H1 (cell line): ENCODE results near the gene PTPN12. TPM values are rescaled to one million over a fixed set of nuclear protein-coding genes. Genes with fewer than 3 reads are reported as not detected.

Source experiments
- CTCF ChIA-PET: fragments of 300-600 bp; sonication (Branson Sonifier 250); formaldehyde crosslinking; loops from one replicate; lab custom pipeline; 2021; ENCODE audit not compliant: partially characterized antibody; lab: Charles Lee
- POLR2A ChIA-PET: fragments of 300-600 bp; sonication (Branson Sonifier 250); formaldehyde crosslinking; loops from one replicate; lab custom pipeline; 2021; ENCODE audit warnings: inconsistent platforms; ENCODE audit not compliant: partially characterized antibody; lab: Charles Lee
- DNase-seq, 2 experiments: peaks; one replicate each; pipeline versions ENCODE4 v3.0.0 to v3.0.0-alpha.2; 2010 to 2022; ENCODE audit warnings: low spot score in 2 of 2, low read depth in 1 of 2, mixed read lengths in 1 of 2
- FAIRE-seq: peaks from 2 replicates; lab custom pipeline; 2011; peaks lifted over from hg19 to GRCh38; lab: Jason Lieb, UNC
- H2AFZ ChIP-seq: 2 replicates; pipeline ENCODE4 v1.8.1; 2012; ENCODE audit warnings: low read length, inconsistent platforms
- H2AK5ac ChIP-seq: 2 replicates; pipeline ENCODE4 v1.6.1; 2013; ENCODE audit warnings: low read depth, low read length
- H2BK120ac ChIP-seq: replicated peaks from 2 replicates; pipeline ENCODE3; 2013; ENCODE audit warnings: low read depth, low read length, inconsistent platforms
- H2BK12ac ChIP-seq: 2 replicates; pipeline ENCODE4 v1.6.1; 2013; ENCODE audit warnings: low read depth, low read length
- H2BK15ac ChIP-seq: 2 replicates; pipeline ENCODE4 v1.6.1; 2013; ENCODE audit warnings: low read length
- H2BK20ac ChIP-seq: 2 replicates; pipeline ENCODE4 v1.6.1; 2013; ENCODE audit warnings: low read length
- H2BK5ac ChIP-seq: 2 replicates; pipeline ENCODE4 v1.6.1; 2013; ENCODE audit warnings: low read depth, low read length
- H3K14ac ChIP-seq: 2 replicates; pipeline ENCODE4 v1.6.1; 2013; ENCODE audit warnings: inconsistent platforms; ENCODE audit not compliant: insufficient read length
- H3K18ac ChIP-seq: 2 replicates; pipeline ENCODE4 v1.6.1; 2013; ENCODE audit warnings: low read length; ENCODE audit errors: extremely low read depth
- H3K23ac ChIP-seq: 2 replicates; pipeline ENCODE4 v1.6.1; 2013; ENCODE audit warnings: inconsistent platforms; ENCODE audit not compliant: insufficient read length
- H3K23me2 ChIP-seq: 2 replicates; pipeline ENCODE4 v1.6.1; 2013; ENCODE audit warnings: low read depth, low read length
- H3K27ac ChIP-seq: 2 replicates; pipeline ENCODE4 v1.6.1; 2011; ENCODE audit warnings: low read depth, low read length, inconsistent platforms
- H3K27me3 ChIP-seq, 4 experiments: replicated peaks in 1 of 4; 1 replicate in 1 of 4; 2 replicates in 3 of 4; pipeline versions ENCODE4 v1.6.1 to v1.8.1; 2011 to 2013; ENCODE audit warnings: low read length in 3 of 4, mild to moderate bottlenecking in 3 of 4, inconsistent platforms in 2 of 4, mixed read lengths in 2 of 4, moderate library complexity in 1 of 4; ENCODE audit not compliant: control insufficient read depth in 3 of 4, insufficient read depth in 3 of 4; ENCODE audit errors: extremely low read depth in 1 of 4
- H3K36me3 ChIP-seq, 4 experiments: 2 replicates each; pipeline versions ENCODE4 v1.6.1 to v1.8.1; 2011 to 2013; ENCODE audit warnings: mild to moderate bottlenecking in 4 of 4, low read length in 3 of 4, moderate library complexity in 2 of 4, control low read depth in 1 of 4, inconsistent platforms in 1 of 4; ENCODE audit not compliant: insufficient read depth in 4 of 4, control insufficient read depth in 2 of 4
- H3K4ac ChIP-seq: replicated peaks from 2 replicates; pipeline ENCODE3; 2013; ENCODE audit warnings: low read length, low read depth, mixed read lengths, inconsistent platforms; ENCODE audit not compliant: insufficient read length
- H3K4me1 ChIP-seq, 4 experiments: replicated peaks in 1 of 4; 1 replicate in 1 of 4; 2 replicates in 3 of 4; pipeline versions ENCODE4 v1.6.1 to v1.8.1; 2011 to 2013; ENCODE audit warnings: low read length in 3 of 4, inconsistent platforms in 2 of 4, mixed read lengths in 1 of 4; ENCODE audit not compliant: insufficient read depth in 4 of 4, control insufficient read depth in 3 of 4
- H3K4me2 ChIP-seq, 2 experiments: 2 replicates each; pipeline versions ENCODE4 v1.6.1 to v1.8.1; 2011 to 2013; ENCODE audit warnings: low read depth in 2 of 2, low read length in 2 of 2, control low read depth in 1 of 2, inconsistent platforms in 1 of 2, mild to moderate bottlenecking in 1 of 2; ENCODE audit not compliant: insufficient read depth in 1 of 2
- H3K4me3 ChIP-seq, 4 experiments: fragments of 200-600, 300-600 bp in 1 of 4; sonication (generic), shearing (Covaris generic), sonication (Bioruptor Twin) in 1 of 4; 2 replicates each; pipeline versions ENCODE4 v1.5.1 to v1.8.1; 2011 to 2016; ENCODE audit warnings: low read length in 4 of 4, low read depth in 3 of 4, control low read depth in 2 of 4, inconsistent platforms in 2 of 4, mild to moderate bottlenecking in 2 of 4, mixed read lengths in 1 of 4, moderate library complexity in 1 of 4; ENCODE audit not compliant: insufficient read depth in 2 of 4; ENCODE audit errors: extremely low read depth in 1 of 4
- H3K56ac ChIP-seq: replicated peaks from 2 replicates; pipeline ENCODE3; 2013; ENCODE audit warnings: low read depth, mild to moderate bottlenecking, mixed read lengths, low read length, inconsistent platforms; ENCODE audit not compliant: insufficient read length
- H3K79me1 ChIP-seq: 2 replicates; pipeline ENCODE4 v1.6.1; 2013; ENCODE audit warnings: low read depth, low read length, control low read depth
- H3K79me2 ChIP-seq, 2 experiments: 2 replicates each; pipeline versions ENCODE4 v1.6.1 to v1.8.1; 2012 to 2013; ENCODE audit warnings: low read length in 2 of 2, mild to moderate bottlenecking in 2 of 2, inconsistent platforms in 1 of 2; ENCODE audit not compliant: insufficient read depth in 2 of 2, control insufficient read depth in 1 of 2
- H3K9ac ChIP-seq, 4 experiments: replicated peaks in 1 of 4; 1 replicate in 1 of 4; 2 replicates in 3 of 4; pipeline versions ENCODE4 v1.6.1 to v1.8.1; 2011 to 2013; ENCODE audit warnings: low read depth in 3 of 4, low read length in 3 of 4, control low read depth in 2 of 4, mild to moderate bottlenecking in 2 of 4, moderate library complexity in 2 of 4, inconsistent platforms in 1 of 4; ENCODE audit errors: extremely low read depth in 1 of 4
- H3K9me3 ChIP-seq, 2 experiments: 2 replicates each; pipeline versions ENCODE4 v1.6.1 to v1.8.1; 2012 to 2013; ENCODE audit warnings: mild to moderate bottlenecking in 2 of 2, moderate library complexity in 2 of 2, control low read depth in 1 of 2, inconsistent platforms in 1 of 2, low read depth in 1 of 2, low read length in 1 of 2, mixed read lengths in 1 of 2; ENCODE audit not compliant: insufficient read depth in 2 of 2
- H4K20me1 ChIP-seq, 2 experiments: replicated peaks in 1 of 2; 2 replicates each; pipeline versions ENCODE3 to v1.8.1; 2011 to 2013; ENCODE audit warnings: inconsistent platforms in 2 of 2, low read length in 2 of 2, mild to moderate bottlenecking in 1 of 2; ENCODE audit not compliant: insufficient read depth in 2 of 2, control insufficient read depth in 1 of 2
- H4K5ac ChIP-seq: 2 replicates; pipeline ENCODE4 v1.6.1; 2013; ENCODE audit warnings: low read length, low read depth, mixed read lengths, inconsistent platforms; ENCODE audit not compliant: insufficient read length
- H4K8ac ChIP-seq: 2 replicates; pipeline ENCODE4 v1.8.0; 2013; ENCODE audit warnings: mild to moderate bottlenecking, moderate library complexity, low read length, inconsistent platforms; ENCODE audit not compliant: insufficient read depth; ENCODE audit errors: extremely low read depth
- H4K91ac ChIP-seq: replicated peaks from 2 replicates; pipeline ENCODE3; 2013; ENCODE audit warnings: low read length, mixed read lengths, inconsistent platforms; ENCODE audit not compliant: insufficient read length
- ASH2L ChIP-seq: fragments of 200-600, 300-600 bp; sonication (generic); IDR thresholded peaks from one replicate; pipeline ENCODE4 v1.7.1; 2017; ENCODE audit warnings: low read length
- CBX8 ChIP-seq: fragments of 300-800, 300-1000 bp; sonication (generic); IDR thresholded peaks from 2 replicates; pipeline ENCODE4 v1.7.1; 2016; ENCODE audit warnings: low read depth, low read length, borderline replicate concordance
- CHD2 ChIP-seq: IDR thresholded peaks from 2 replicates; pipeline ENCODE4 v1.6.1; 2012; ENCODE audit warnings: low read length, improper control_type of control experiment
- EZH2 ChIP-seq: fragments of 200-600 bp; sonication (generic); IDR thresholded peaks from 2 replicates; pipeline ENCODE4 v1.7.1; 2012; ENCODE audit warnings: low read depth, mild to moderate bottlenecking, moderate library complexity, low read length, inconsistent platforms; ENCODE audit not compliant: severe bottlenecking
- MAFK ChIP-seq: IDR thresholded peaks from 2 replicates; pipeline ENCODE4 v1.6.1; 2012; ENCODE audit warnings: low read depth, mild to moderate bottlenecking, improper control_type of control experiment, low read length
- POLR2A ChIP-seq, 2 experiments: IDR thresholded peaks; 1 replicate in 1 of 2; 2 replicates in 1 of 2; pipeline ENCODE4 v1.6.1; 2011; ENCODE audit warnings: low read depth in 2 of 2, low read length in 2 of 2, mild to moderate bottlenecking in 2 of 2; ENCODE audit errors: control extremely low read depth in 1 of 2
- POLR2AphosphoS5 ChIP-seq: IDR thresholded peaks from 2 replicates; pipeline ENCODE4 v1.6.1; 2011; ENCODE audit warnings: low read depth, low read length
- RAD21 ChIP-seq, 2 experiments: IDR thresholded peaks in 1 of 2; conservative IDR thresholded peaks in 1 of 2; 2 replicates each; pipeline ENCODE4 v1.6.1; 2011; ENCODE audit warnings: low read depth in 2 of 2, low read length in 2 of 2, improper control_type of control experiment in 1 of 2, inconsistent platforms in 1 of 2, mild to moderate bottlenecking in 1 of 2, moderate library complexity in 1 of 2
- TAF1 ChIP-seq: IDR thresholded peaks from 2 replicates; pipeline ENCODE4 v1.6.1; 2011; ENCODE audit warnings: mild to moderate bottlenecking, low read depth, low read length
- WGBS, 2 experiments: shearing (Covaris generic) in 1 of 2; methylation state at CpG; one replicate each; pipeline versions ENCODE4 v1.1.6 to v1.1.7; 2013 to 2015; ENCODE audit warnings: low lambda C conversion rate in 2 of 2, mixed read lengths in 2 of 2, inconsistent platforms in 1 of 2, low coverage in 1 of 2, missing lambda C conversion rate in 1 of 2; ENCODE audit not compliant: insufficient replicate concordance in 2 of 2, insufficient coverage in 1 of 2, insufficient read length in 1 of 2; ENCODE audit errors: extremely low coverage in 1 of 2, missing lambda C conversion rate in 1 of 2; 5-methylcytosine and 5-hydroxymethylcytosine counted together
- polyA plus RNA-seq, 7 experiments: library from polyadenylated mRNA; depleted of rRNA in 3 of 7; stranded (reverse) in 5 of 7; unstranded in 2 of 7; fragments of >200 nt in 5 of 7; fragments of 200-250 nt in 2 of 7; gene quantifications; 1 replicate in 5 of 7; 2 replicates in 1 of 7; 4 replicates in 1 of 7; pipeline versions ENCODE4 v1.2.1 to v1.2.3, GENCODE V29; 2011 to 2013; ENCODE audit warnings: missing spikeins in 2 of 7, mixed read lengths in 2 of 7
- total RNA-seq: library from RNA; stranded (reverse); fragmentation: NEBNext Ultra II Directional; extraction: Animal tissue kit (Norgen Biotek cat#: 25700); gene quantifications from 2 replicates; pipeline ENCODE4 v1.2.1, GENCODE V29; 2021

The PTPN12 gene
- total and polyA plus RNA-seq, 2 of the 8 experiments (the other 6 are each of a cell fraction or from before 2014, with no cell fraction given) = 39.7 to 132 TPM

GRCh38 chr7:77631820-77632219 lies 94.7 kb downstream of the PTPN12 start:
- Histone ChIP-seq H3K36me3 (peaks cover 4 to 69% (median 34%) of the 10 kb centered on the region in 4 experiments; a peak in 7 of 8 replicates), H2BK20ac (no peak overlapping the region), H2AK5ac (no peak overlapping the region), H4K8ac (no peak overlapping the region), H2BK5ac (no peak overlapping the region), H2BK15ac (no peak overlapping the region), H3K14ac (no peak overlapping the region), H3K56ac (no peak overlapping the region), H3K4me2 (no peak overlapping the region), H3K18ac (no peak overlapping the region), H3K4me3 (no peak overlapping the region), H3K9me3 (no peaks in the 10 kb centered on the region), H3K23me2 (no peaks in the 10 kb centered on the region), H3K4me1 (no peaks in the 10 kb centered on the region), H2BK12ac (no peak overlapping the region), H3K79me2 (no peaks in the 10 kb centered on the region), H3K23ac (no peak overlapping the region), H3K4ac (no peak overlapping the region), H3K27ac (no peak overlapping the region), H2BK120ac (no peak overlapping the region), H3K79me1 (no peaks in the 10 kb centered on the region; the same call in 1 of the 2 replicates), H3K9ac (no peak overlapping the region), H4K5ac (no peak overlapping the region), H2AFZ (no peak overlapping the region), H4K20me1 (no peaks in the 10 kb centered on the region), H4K91ac (no peak overlapping the region), H3K27me3 (no peaks in the 10 kb centered on the region)
- WGBS, 2 experiments = 98% methylated on average over 2 of the region's 2 CpGs; no CpG with 5 or more reads in 1 of the 2 experiments
- no peak for FAIRE-seq
- DNase-seq = no peak
- POLR2A ChIA-PET = no interaction called here
- CTCF ChIA-PET = interaction anchor here (0.6 to 1.8 kb wide), 6 partner anchors 10 to 128 kb away, joined by 3 to 7 read pairs (median 3); no protein-coding TSS in a partner anchor
- TF ChIP-seq POLR2AphosphoS5 (no peak), RAD21 (IDR thresholded peaks at IDR 0.05 in 1 of 2, conservative IDR thresholded peaks at IDR 0.05 in 1 of 2; ENCODE audit: low read depth in 2 of 2, low read length in 2 of 2) (no peak), MAFK (no peak), EZH2 (no peak), POLR2A (IDR thresholded peaks at IDR 0.05; ENCODE audit: control extremely low read depth in 1 of 2, low read depth in 2 of 2, low read length in 2 of 2) (no peak), TAF1 (no peak), CHD2 (no peak), CBX8 (no peak), ASH2L (no peak)
